ENCODE measurements around the gene GNB5. TPM values are rescaled to one million over a fixed set of nuclear protein-coding genes. Genes with fewer than 3 reads are reported as not detected.
"Not testable (repeated sequence)": the region's sequence is repeated elsewhere in the genome, so short reads cannot be mapped to it uniquely, and the experiment has no call there.

Gene GNB5
- total RNA-seq, result 10 to 100 TPM; 19.1 to 20.7 TPM
- polyA plus RNA-seq (2013, experiment 1 of 2), result 18.2 TPM
- 15.7 TPM for polyA plus RNA-seq (2013, experiment 2 of 2)
- long read RNA-seq, experiment 1, partial matches to known transcripts, result 0 of 7 reads
- long read RNA-seq, experiment 1, other reads (novel, unspliced or antisense), result 5 of 7 reads
- long read RNA-seq, experiment 2, transcript GNB5-202 (11 exons, 1,735 nt), result major isoform, 28 of 36 reads
- long read RNA-seq, experiment 2, partial matches to known transcripts, result 3 of 36 reads
- long read RNA-seq, experiment 2, other reads (novel, unspliced or antisense), result 5 of 36 reads
- long read RNA-seq, experiment 3, transcript GNB5-202 (11 exons, 1,735 nt), result major isoform, 88 of 101 reads
- long read RNA-seq, experiment 3, partial matches to known transcripts, result 7 of 101 reads
- long read RNA-seq, experiment 3, other reads (novel, unspliced or antisense), result 6 of 101 reads
- long read RNA-seq, experiment 4, transcript GNB5-202 (11 exons, 1,735 nt), result major isoform, 7 of 13 reads
- long read RNA-seq, experiment 4, partial matches to known transcripts, result 5 of 13 reads
- long read RNA-seq, experiment 4, other reads (novel, unspliced or antisense), result 1 of 13 reads

- DNase-seq, result peak; percentile 81
- Histone ChIP-seq H3K36me3 (ENCODE audit: control insufficient read depth, insufficient read depth, low read length) (no peaks in the 10 kb centered on the region), H3K9me3 (ENCODE audit: control insufficient read depth, low read length) (no peaks in the 10 kb centered on the region), H3K4me3 (ENCODE audit: low read length) (no peak within 1 kb of the TSS), H3K27me3 (ENCODE audit: control insufficient read depth, insufficient read depth, low read length, poor library complexity, severe bottlenecking) (no peaks in the 10 kb centered on the region), H3K27ac (ENCODE audit: low read depth, low read length) (no peak within 1 kb of the TSS), H3K9ac (ENCODE audit: extremely low read depth, low read length, poor library complexity, severe bottlenecking) (no peak within 1 kb of the TSS), H3K4me1 (ENCODE audit: control insufficient read depth, insufficient read depth, low read length) (peaks cover 5% of the 10 kb centered on the region)
- peaks cover 10% of the 10 kb centered on the region for H3K36me3 Mint-ChIP-seq (ENCODE audit: low read depth)
- H3K4me3 Mint-ChIP-seq, result no peak within 1 kb of the TSS
- no peak within 1 kb of the TSS for H3K27ac Mint-ChIP-seq
- peaks cover 27% of the 10 kb centered on the region for H3K27me3 Mint-ChIP-seq (ENCODE audit: insufficient read depth)
- WGBS, 2 experiments (ENCODE audit: insufficient coverage in 1 of 2, insufficient read length in 1 of 2), result 69 to 91% methylated on average over 3 to 7 of the region's 7 CpGs
- peaks cover 15% of the 10 kb centered on the region for H3K4me1 Mint-ChIP-seq
- H3K9me3 Mint-ChIP-seq, result no peaks in the 10 kb centered on the region
- no peak for TF ChIP-seq CTCF (conservative IDR thresholded peaks at IDR 0.05)
These were observed at the start of gene GNB5 for GRCh38 chr15:52191207-52191606. Gene GNB5, minus strand, starts transcription at chr15:52191392. Its CDS starts 6,716 bp downstream, at chr15:52184676.

- Histone ChIP-seq H3K36me3 (ENCODE audit: control insufficient read depth, insufficient read depth, low read length) (peaks cover 11% of the 10 kb centered on the region), H3K4me1 (ENCODE audit: control insufficient read depth, insufficient read depth, low read length) (no peaks in the 10 kb centered on the region), H3K4me3 (ENCODE audit: low read length) (no peak overlapping the region), H3K27ac (ENCODE audit: low read depth, low read length) (no peak overlapping the region), H3K9ac (ENCODE audit: extremely low read depth, low read length, poor library complexity, severe bottlenecking) (no peak overlapping the region), H3K27me3 (ENCODE audit: control insufficient read depth, insufficient read depth, low read length, poor library complexity, severe bottlenecking) (no peaks in the 10 kb centered on the region), H3K9me3 (ENCODE audit: control insufficient read depth, low read length) (no peaks in the 10 kb centered on the region)
- Mint-ChIP-seq H3K27ac (no peak overlapping the region), H3K4me3 (no peak overlapping the region), H3K27me3 (ENCODE audit: insufficient read depth) (no peaks in the 10 kb centered on the region), H3K4me1 (no peaks in the 10 kb centered on the region), H3K36me3 (ENCODE audit: low read depth) (peaks cover 75% of the 10 kb centered on the region), H3K9me3 (no peaks in the 10 kb centered on the region)
- 97% methylated on average over 3 of the region's 3 CpGs; no CpG with 5 or more reads in 1 of the 2 experiments for WGBS, 2 experiments (ENCODE audit: insufficient coverage in 1 of 2, insufficient read length in 1 of 2)
- TF ChIP-seq CTCF (conservative IDR thresholded peaks at IDR 0.05), result no peak
- DNase-seq, result no peak
These were observed 49.0 kb upstream of the GNB5 start for GRCh38 chr15:52240166-52240565.

- not testable (repeated sequence) for H3K27me3 ChIP-seq (ENCODE audit: control insufficient read depth, insufficient read depth, low read length, poor library complexity, severe bottlenecking); H3K4me3 Mint-ChIP-seq; DNase-seq; H3K9me3 Mint-ChIP-seq; H3K27me3 Mint-ChIP-seq (ENCODE audit: insufficient read depth); H3K27ac Mint-ChIP-seq; H3K4me1 ChIP-seq (ENCODE audit: control insufficient read depth, insufficient read depth, low read length); H3K9ac ChIP-seq (ENCODE audit: extremely low read depth, low read length, poor library complexity, severe bottlenecking); H3K9me3 ChIP-seq (ENCODE audit: control insufficient read depth, low read length); H3K4me3 ChIP-seq (ENCODE audit: low read length); H3K4me1 Mint-ChIP-seq; H3K27ac ChIP-seq (ENCODE audit: low read depth, low read length)
- H3K36me3 ChIP-seq (ENCODE audit: control insufficient read depth, insufficient read depth, low read length), result peaks cover 19% of the 10 kb centered on the region
- peaks cover 67% of the 10 kb centered on the region for H3K36me3 Mint-ChIP-seq (ENCODE audit: low read depth)
- WGBS, 2 experiments (ENCODE audit: insufficient coverage in 1 of 2, insufficient read length in 1 of 2), result 97 to 98% methylated on average over 10 to 13 of the region's 13 CpGs
These were observed 47.9 kb upstream of the GNB5 start for GRCh38 chr15:52238989-52239525.
